ENCODE data around the gene NNT.
A peak's percentile ranks its signal among the peaks of the same experiment; 100 is the strongest.
"Not testable (repeated sequence)": the region's sequence is repeated elsewhere in the genome, so short reads cannot be mapped to it uniquely, and the experiment has no call there.

The NNT gene

DNA sequence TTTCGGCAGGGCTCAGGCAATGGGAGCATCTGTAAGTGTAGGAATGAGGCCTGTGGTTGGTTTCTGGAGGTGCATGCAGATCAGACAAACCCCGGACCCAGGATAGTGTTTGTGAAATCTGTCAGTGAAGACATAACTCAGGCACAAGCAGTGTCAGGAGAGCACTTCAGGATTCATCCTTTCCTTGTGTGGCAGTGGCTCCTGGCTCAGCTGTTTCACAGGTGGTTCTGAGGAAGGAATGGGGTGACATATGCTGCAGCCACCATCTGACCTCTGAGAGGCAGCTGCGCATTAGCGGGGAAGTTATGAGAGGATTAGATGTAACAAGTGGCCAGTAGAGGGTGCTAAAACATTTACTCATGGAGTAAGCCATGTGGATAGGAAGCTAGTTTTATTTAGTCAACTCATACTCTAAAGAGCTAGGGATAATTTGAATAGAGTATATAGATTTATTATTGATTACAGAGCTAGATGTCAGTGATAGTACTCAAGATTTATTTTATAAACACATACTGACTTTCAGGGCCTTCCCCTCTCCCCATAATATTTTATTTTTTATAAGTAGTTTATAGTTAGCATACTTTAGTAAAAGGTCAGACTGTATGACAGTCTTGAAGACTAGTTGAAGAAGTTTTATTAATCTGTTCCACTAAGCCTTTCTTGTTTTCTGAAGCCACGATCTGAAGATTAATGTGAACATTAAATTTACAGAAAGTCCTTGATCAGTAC, 28.4 kb downstream of the NNT start:
- peak; percentile 91 for DNase-seq

DNA sequence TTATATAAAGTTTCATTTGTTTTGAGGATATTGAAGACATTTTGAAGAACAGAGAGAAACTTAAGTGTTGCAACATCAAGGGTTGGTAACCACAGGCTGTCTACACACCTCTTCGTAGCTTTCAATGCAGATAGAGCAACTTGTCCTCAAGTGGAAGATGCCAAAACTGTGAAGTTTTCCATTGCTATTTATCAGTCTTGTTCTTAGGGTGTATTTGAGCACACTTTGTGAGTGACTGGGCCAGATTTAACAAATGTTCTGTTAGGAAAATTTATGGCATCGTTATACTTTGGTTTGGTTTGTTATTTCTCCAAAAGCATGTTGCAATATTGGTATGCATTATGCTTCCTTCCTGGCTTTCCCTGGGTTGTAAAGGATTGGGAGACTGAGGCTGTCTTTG, 31.6 kb downstream of the NNT start:
- DNase-seq, result no peak

DNA sequence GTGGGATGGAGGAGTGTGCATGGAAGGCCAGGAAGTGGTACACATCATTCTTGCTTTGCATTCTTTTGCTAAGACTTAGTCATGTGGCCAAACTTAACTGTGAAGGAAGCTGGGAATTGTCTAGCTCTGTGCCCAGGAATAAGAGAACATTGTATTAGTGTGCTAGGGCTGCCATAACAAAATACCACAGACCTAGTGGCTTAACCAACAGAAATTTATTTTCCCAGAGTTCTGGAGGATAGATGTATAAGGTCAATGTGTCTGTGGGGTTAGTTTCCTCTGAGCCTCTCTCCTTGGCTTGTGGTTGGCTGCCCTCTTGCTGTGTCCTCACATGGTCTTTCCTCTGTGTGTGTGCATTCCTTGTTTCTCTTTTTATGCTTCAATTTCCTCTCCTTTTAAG, 32.4 kb downstream of the NNT start:
- DNase-seq, result no peak

DNA sequence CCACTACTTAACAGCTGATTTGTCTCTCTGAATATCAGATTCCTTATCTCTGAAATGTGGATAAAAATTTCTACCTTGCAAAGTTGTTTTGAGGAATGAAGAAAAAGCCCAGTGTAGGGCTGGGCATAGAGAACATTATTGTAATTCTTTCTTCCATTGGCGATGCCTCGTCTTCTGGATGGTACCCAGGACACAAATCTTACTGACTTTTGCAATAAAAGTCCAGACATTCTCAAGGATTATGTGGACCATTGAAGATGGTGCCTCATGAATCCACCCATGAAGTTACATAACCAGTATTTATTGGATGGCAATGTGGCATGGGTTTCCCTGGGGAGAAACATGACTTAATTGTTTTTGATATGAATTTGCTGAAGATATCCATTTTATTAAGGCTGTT, 33.1 kb downstream of the NNT start:
- DNase-seq, result no peak

DNA sequence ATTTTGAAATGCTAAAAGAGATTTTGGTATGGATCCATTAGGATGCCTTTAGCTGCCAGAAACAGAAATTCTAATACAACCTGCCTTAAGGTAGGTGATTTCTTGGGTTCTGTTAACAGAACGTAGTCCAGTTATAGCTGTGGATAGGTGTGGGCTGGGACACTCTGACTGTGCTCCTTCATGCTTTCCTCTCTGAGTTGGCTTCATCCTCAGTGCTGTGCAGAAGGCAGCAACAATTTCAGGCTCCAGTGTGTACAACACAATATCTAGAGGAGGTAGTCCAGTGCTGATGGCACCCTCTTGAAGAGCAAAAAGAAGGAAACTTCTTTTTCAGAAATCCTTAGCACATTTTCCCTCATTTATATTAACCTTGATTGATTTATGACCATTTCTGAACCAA, 34.4 kb downstream of the NNT start:
- no peak for DNase-seq

- DNase-seq, result no peak
These were observed 35.1 kb downstream of the NNT start for GRCh38 chr5:43638107-43638506.

- DNase-seq, result no peak
These were observed 35.6 kb downstream of the NNT start for GRCh38 chr5:43638546-43638945.

DNA sequence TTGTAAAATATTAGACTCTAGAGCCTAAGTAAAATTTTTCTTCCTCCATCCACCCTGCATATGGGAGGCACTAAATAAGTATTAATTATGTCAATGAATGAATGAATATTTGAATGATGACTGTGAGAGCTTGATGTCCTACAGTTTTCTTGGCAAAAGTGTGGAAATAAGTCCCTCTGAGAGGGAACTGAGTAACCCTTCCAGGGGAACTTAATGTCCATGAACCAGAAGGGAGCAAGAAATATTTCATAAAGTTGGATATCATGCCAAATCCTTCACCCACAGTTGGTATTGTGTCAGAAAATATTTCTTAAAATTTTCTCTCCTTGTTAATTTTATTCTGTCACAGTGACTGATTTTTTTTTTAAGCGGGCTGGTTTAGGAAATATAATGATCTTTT, 36.6 kb downstream of the NNT start:
- DNase-seq, result no peak

GRCh38 chr5:43642428-43642827, 39.4 kb downstream of the NNT start:
- peak; percentile 39 for DNase-seq

- DNase-seq, result no peak
These were observed 40.3 kb downstream of the NNT start for GRCh38 chr5:43643327-43643726.

DNA sequence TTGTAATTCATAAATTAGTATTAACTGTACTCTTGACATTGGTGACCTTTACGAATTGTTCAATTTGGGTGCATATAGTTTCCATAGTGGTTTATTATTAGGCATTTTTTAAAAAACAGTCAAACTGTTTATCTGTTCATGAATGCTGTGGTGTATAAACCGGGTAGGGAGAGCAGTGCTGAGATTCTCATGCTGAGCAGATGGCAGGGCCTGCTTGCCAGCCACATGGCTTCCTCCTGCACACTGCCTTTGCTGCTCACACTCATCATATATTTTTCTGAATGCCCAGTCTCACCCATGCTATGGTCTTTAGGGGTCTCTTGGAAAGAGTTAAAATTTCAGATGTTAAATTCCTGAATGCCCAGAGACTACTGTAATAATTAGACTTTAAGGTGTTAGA, 40.8 kb downstream of the NNT start:
- no peak for DNase-seq

- no peak for DNase-seq
These were observed 44.0 kb downstream of the NNT start for GRCh38 chr5:43646992-43647391.

- no peak for DNase-seq
These were observed 44.8 kb downstream of the NNT start for GRCh38 chr5:43647789-43648188.

DNA sequence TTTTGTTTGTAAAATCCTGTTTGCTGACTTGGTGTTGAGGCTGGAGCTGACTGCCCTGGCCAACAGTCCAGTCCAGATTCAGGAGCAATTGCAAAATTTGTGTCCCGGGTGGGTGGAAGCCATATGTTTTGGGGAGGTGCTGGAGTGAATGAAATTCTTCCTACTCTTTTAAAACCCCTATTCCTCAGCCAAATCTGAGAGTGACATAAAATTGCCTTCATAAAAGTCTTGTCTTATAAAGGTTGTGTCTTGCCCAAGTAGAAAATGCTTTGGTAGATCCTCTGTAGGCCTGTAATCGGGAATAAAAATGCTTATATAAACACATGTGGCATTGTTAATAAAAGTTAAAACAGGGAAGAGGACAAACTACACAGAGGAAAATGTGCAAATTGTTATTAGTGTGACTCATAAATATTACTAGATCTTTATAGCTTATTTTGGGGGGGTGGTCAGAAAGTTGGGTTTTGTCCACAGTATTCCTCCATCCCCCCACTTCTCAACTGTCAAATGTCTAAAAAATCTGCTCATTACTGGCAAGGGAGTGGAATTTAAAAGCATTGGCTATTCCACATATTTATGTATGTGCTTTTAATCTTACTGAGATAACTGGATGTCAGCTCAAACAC, 45.6 kb downstream of the NNT start:
- no peak for DNase-seq

DNA sequence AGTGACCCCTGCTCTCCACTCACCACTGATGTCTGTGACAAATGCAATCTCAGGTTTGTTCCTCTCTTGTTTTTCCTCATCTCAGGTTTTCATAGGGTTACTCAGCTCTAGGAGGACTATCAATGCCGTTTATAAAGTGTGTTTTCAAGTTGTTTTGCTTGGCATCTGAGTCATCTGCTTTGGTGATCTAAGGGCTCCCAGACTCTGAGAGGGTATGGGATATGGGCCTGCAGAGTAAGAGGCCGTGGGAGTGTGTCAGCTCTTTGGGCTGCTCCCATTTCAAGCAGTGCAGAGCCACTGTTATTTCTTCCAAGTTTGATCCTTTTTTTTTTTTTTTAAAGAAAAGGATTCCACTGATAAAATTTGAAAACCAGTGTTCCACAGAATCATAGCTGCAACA, 46.3 kb downstream of the NNT start:
- no peak for DNase-seq

GRCh38 chr5:43652537-43653302, 49.7 kb downstream of the NNT start:
- no peak for DNase-seq

DNA sequence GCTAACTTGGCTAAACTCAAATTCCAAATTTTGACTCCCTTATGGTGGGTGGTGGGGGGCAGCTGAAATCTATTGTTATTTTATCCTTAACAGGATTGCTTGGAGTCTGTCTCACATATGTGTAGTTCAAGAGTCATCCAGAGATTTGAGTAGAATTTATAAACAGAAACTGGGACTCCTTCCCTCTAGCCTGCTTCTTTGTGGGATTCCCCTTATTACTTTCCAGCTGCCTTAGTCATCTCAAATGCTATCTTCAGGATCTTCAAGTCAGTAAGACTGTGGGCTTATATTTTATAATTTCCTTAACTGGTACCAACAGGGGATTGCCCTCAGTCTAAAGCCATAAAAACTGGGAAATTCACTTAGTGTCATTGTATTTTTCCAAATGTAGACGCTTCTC, 55.5 kb downstream of the NNT start:
- DNase-seq, result no peak

DNA sequence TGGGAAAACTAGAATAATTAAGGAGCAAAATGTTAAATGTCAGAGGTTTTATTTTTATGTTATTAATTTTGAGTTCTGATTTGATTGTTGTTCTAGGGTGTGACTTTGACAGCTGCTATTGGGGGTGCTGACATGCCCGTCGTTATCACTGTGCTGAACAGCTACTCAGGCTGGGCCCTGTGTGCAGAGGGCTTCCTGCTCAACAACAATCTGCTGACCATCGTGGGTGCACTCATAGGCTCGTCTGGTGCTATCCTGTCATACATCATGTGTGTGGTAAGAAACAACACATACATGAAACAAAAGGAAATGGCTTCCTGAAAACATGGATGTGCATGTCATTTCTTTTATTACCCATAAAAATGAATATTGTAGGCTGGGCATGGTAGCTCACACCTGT, 56.1 kb downstream of the NNT start:
- DNase-seq, result no peak

- peak; percentile 51 for DNase-seq
These were observed 58.1 kb downstream of the NNT start for GRCh38 chr5:43661102-43661501.

DNA sequence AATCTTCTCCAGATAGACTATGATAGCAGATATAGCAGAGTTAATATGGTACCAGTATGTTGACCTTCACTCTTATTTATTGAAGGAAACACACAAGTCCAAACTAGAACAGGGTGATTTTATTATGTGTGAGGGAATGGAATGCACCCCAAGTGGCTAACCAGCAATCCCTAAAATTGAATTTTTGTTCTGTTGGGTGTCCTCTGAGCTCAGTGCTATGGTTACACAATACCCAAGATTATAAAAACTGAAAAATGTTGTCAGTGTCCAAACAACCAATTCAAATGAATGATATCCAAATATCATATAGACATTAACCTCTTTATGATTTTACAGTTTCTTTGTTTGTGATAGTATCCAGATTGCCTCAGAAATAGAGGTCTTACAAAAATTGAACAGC, 60.9 kb downstream of the NNT start:
- no peak for DNase-seq

DNA sequence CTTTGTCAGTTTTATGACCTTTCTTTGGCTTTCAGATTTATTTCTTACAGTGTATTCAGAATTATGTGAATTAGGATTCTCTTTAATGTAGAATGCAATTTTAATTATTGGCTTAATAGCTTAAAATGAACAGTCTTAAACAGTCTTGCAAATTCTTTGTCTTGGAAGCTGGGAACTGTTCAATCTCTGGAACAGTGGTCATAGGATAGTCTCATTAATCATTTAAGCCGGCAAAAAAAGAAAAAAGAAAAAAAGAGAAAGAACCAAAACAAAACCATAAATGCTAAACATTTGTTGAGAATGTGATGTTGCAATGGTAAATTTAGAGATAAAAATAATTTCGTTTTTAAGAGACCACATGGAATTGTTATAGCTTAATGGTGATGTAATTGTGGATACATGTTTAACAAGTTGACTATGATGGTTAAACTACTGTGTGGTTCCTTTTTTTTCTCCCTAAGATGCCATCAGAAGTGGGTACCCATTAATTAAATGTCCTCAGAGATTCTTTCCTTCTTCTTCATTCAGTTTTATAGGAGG, 61.6 kb downstream of the NNT start:
- no peak for DNase-seq

- not testable (repeated sequence) for DNase-seq
These were observed 62.8 kb downstream of the NNT start for GRCh38 chr5:43665749-43666148.

DNA sequence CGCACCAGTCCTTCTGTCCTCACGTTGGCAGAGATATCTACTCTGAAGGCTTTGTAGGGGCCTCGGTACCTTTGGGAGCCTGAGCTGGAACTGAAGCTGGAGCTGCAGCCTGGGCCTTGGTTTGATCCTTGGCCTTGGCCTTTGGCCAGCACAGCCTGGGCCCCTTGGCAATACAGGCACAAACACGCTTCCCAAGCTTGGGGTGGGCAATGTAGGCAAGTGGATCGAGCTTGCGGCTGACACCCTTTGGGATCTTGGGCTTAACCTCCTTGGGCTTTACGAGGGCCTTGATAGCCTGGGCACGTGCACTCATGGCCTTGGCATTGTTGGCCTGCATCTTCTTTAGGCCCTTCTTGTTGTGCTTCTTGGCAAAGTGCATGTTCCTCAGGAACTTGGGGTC, 63.7 kb downstream of the NNT start:
- not testable (repeated sequence) for DNase-seq

- not testable (repeated sequence) for DNase-seq
These were observed 64.4 kb downstream of the NNT start for GRCh38 chr5:43667379-43667778.

Measured in OCI-M1 (cell line).